DOHH2 (cell line): Measurements from ENCODE around the gene RNF167.
"Not testable (repeated sequence)": the region's sequence is repeated elsewhere in the genome, so short reads cannot be mapped to it uniquely, and the experiment has no call there.

Source experiments
- H3F3A ChIP-seq: fragments of 200-600 bp; sonication (generic), shearing (Covaris generic); 2 replicates; pipeline ENCODE4 v1.6.0; 2016; ENCODE audit warnings: antibody characterized with exemption, mild to moderate bottlenecking; ENCODE audit not compliant: control insufficient read depth, insufficient read depth
- H3K27ac ChIP-seq: fragments of 200-600 bp; sonication (generic); 2 replicates; pipeline ENCODE4 v1.5.1; 2014; ENCODE audit warnings: low read depth, mild to moderate bottlenecking, low read length, moderate library complexity
- H3K27me3 ChIP-seq: fragments of 200-600 bp; sonication (generic); 2 replicates; pipeline ENCODE4 v1.6.1; 2014; ENCODE audit warnings: mild to moderate bottlenecking, low read length, mixed read lengths; ENCODE audit not compliant: control insufficient read depth
- H3K36me3 ChIP-seq: fragments of 200-600 bp; sonication (generic); 2 replicates; pipeline ENCODE4 v1.6.1; 2014; ENCODE audit warnings: mild to moderate bottlenecking, low read length, moderate library complexity, mixed read lengths; ENCODE audit not compliant: control insufficient read depth
- H3K4me1 ChIP-seq: fragments of 200-600 bp; sonication (generic); 2 replicates; pipeline ENCODE4 v1.6.1; 2014; ENCODE audit warnings: mild to moderate bottlenecking, low read length, mixed read lengths; ENCODE audit not compliant: control insufficient read depth
- H3K4me2 ChIP-seq: fragments of 200-600 bp; sonication (generic); 2 replicates; pipeline ENCODE4 v1.6.0; 2014; ENCODE audit warnings: mild to moderate bottlenecking, low read length, moderate library complexity
- H3K4me3 ChIP-seq: fragments of 200-600 bp; sonication (generic); 2 replicates; pipeline ENCODE4 v1.5.1; 2014; ENCODE audit warnings: mild to moderate bottlenecking, low read length, mixed read lengths
- H3K79me2 ChIP-seq: fragments of 200-600 bp; sonication (generic); 2 replicates; pipeline ENCODE4 v1.6.1; 2014; ENCODE audit warnings: mild to moderate bottlenecking, low read length, mixed read lengths; ENCODE audit not compliant: control insufficient read depth
- H3K9me2 ChIP-seq: fragments of 200-600 bp; sonication (generic); replicated peaks from 2 replicates; pipeline ENCODE4 v1.6.1; 2014; ENCODE audit warnings: mild to moderate bottlenecking, low read length, mixed read lengths; ENCODE audit not compliant: control insufficient read depth
- H3K9me3 ChIP-seq: fragments of 200-600 bp; sonication (generic); 2 replicates; pipeline ENCODE4 v1.6.1; 2014; ENCODE audit warnings: antibody characterized with exemption, low read length, mixed read lengths; ENCODE audit not compliant: control insufficient read depth, insufficient read depth
- H4K20me1 ChIP-seq: fragments of 200-600 bp; sonication (generic); 2 replicates; pipeline ENCODE4 v1.6.0; 2014; ENCODE audit warnings: low read depth, mild to moderate bottlenecking, antibody characterized with exemption, low read length, moderate library complexity; ENCODE audit not compliant: control insufficient read depth, insufficient read depth
- EZH2phosphoT487 ChIP-seq: fragments of 200-600 bp; sonication (generic); IDR thresholded peaks from 2 replicates; pipeline ENCODE4 v1.6.1; 2017; ENCODE audit warnings: borderline replicate concordance, mild to moderate bottlenecking, antibody characterized with exemption, low read length, moderate library complexity, mixed read lengths
- TF ChIP-seq, protein P1 (sequence below): fragments of 200-600 bp; sonication (generic); IDR thresholded peaks from one replicate; pipeline ENCODE4 v1.5.1; 2014; ENCODE audit warnings: antibody characterized with exemption, mild to moderate bottlenecking, low read depth, low read length; ENCODE audit not compliant: poor library complexity, severe bottlenecking

The RNF167 gene

DNA sequence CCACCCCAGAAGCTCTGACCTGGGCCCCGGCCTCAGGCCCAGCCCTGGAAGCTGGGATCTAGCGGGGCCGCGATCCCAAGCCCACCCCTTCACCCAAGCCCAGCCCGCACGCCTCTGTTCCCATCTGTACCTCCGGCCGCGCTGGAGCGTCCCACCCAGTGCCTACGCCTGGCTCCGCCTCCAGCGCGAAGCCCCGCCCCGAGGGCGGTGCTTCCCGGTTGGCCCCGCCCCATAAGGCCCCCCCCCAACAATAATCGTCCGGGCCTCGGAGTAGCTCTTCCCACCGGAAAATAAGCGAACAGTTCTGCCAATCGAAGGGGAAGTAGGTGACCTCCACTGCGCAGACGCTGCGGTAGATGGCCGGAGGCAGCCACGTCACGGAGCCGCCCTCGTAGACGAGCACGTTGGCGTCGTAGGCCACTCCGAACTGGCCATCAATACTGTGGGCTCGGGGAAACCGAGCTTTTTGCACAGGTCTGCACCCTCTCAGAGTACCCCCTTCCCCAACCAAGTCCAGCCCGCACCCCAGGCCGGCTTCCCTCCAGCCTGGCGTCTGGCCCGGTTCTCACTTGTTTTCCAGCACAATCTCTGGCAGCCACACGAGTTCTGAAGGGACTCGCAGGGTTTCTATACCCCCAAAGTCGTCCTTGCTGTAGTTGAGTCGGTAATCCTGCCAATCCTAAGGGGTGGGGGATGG, 38.3 kb upstream of the RNF167 start:
- peaks cover 23% of the 10 kb centered on the region for H3K27me3 ChIP-seq
- no peaks in the 10 kb centered on the region; the same call in 1 of the 2 replicates for H4K20me1 ChIP-seq
- H3K9me3 ChIP-seq: no peaks in the 10 kb centered on the region
- no peak overlapping the region for H3K4me3 ChIP-seq
- TF ChIP-seq, protein P1, sequence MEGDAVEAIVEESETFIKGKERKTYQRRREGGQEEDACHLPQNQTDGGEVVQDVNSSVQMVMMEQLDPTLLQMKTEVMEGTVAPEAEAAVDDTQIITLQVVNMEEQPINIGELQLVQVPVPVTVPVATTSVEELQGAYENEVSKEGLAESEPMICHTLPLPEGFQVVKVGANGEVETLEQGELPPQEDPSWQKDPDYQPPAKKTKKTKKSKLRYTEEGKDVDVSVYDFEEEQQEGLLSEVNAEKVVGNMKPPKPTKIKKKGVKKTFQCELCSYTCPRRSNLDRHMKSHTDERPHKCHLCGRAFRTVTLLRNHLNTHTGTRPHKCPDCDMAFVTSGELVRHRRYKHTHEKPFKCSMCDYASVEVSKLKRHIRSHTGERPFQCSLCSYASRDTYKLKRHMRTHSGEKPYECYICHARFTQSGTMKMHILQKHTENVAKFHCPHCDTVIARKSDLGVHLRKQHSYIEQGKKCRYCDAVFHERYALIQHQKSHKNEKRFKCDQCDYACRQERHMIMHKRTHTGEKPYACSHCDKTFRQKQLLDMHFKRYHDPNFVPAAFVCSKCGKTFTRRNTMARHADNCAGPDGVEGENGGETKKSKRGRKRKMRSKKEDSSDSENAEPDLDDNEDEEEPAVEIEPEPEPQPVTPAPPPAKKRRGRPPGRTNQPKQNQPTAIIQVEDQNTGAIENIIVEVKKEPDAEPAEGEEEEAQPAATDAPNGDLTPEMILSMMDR: no peak
- TF ChIP-seq EZH2phosphoT487: no peak
- H3K4me1 ChIP-seq: peaks cover 32% of the 10 kb centered on the region
- no peaks in the 10 kb centered on the region for H3K9me2 ChIP-seq
- H3K36me3 ChIP-seq: no peaks in the 10 kb centered on the region
- H3F3A ChIP-seq: no peaks in the 10 kb centered on the region
- peak overlapping the region; percentile 62; the same call in 1 of the 2 replicates for H3K4me2 ChIP-seq
- no peaks in the 10 kb centered on the region for H3K79me2 ChIP-seq
- H3K27ac ChIP-seq: no peak overlapping the region

DNA sequence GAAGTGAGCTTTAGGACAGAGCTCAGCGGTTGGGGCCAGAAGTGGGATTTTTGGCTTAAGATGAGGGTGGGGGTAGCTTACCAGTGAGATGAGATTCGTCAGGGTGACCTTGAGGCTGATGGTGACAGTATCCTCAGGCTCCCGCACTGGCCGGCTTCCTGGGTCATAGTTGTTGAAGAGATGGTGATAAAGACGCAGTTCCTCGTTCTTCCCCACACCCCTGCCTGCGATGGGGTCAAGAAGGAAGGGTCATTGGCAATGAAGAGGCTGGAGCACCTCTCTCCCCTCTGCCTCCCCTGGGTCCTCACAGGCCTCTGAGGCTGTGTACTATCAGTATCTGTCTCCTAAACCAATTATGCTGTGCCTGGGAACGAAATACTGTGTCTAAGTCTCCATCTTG, 37.5 kb upstream of the RNF167 start:
- H3K4me1 ChIP-seq: peaks cover 32% of the 10 kb centered on the region
- H3K27ac ChIP-seq: no peak overlapping the region
- H3K4me2 ChIP-seq: no peak overlapping the region
- no peaks in the 10 kb centered on the region for H3K36me3 ChIP-seq
- H3K79me2 ChIP-seq: no peaks in the 10 kb centered on the region
- no peak for TF ChIP-seq EZH2phosphoT487
- TF ChIP-seq, protein P1: no peak
- H3K9me3 ChIP-seq: no peaks in the 10 kb centered on the region
- no peaks in the 10 kb centered on the region for H3K9me2 ChIP-seq
- H3K4me3 ChIP-seq: no peak overlapping the region
- peaks cover 23% of the 10 kb centered on the region for H3K27me3 ChIP-seq
- H3F3A ChIP-seq: no peaks in the 10 kb centered on the region
- no peaks in the 10 kb centered on the region; the same call in 1 of the 2 replicates for H4K20me1 ChIP-seq

DNA sequence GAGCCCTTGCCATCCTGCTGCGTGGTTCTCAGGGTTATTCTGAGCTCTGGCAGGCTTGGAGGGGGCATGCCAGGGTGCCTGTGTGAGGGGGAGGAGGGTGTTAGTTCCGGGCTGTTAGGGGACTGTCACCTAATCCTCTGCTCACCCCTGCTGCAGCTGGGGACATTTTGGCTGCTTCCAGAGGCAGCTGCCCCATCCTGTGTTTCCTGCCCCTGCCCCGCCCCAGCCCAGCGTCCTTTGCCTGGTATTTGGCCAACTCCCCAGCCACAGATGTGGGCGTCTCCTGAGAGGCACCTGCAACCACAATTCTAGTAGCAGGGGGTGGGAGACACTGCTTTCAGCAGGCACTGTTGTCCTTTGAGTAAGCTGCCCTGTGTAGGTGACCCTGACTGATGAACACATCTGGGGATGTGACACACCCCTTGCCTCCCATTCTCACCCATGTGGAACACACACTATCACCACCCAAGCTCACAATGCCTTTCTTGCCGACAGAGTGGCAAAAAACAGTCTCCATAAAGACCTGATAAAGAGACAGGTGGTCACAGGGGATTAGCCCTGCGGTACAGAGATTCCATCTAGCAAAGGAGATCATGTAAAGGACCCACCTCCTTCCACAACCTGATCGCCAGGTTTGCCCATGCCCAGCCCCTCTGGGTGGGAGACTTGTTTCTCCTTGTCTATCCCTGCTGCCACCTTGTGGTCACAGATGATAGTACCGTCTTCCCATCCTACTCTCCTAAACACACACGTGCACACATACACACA, 36.8 kb upstream of the RNF167 start, which contains the start of gene CHRNE:
CHRNE (minus strand) TSS at position 48 of the 768 bp plus-strand sequence; CDS start at position 13, 35 bp downstream.
- H3K4me3 ChIP-seq: peak within 1 kb of the TSS; percentile 34; the same call in 1 of the 2 replicates
- no peak within 1 kb of the TSS for H3K27ac ChIP-seq
- peaks cover 23% of the 10 kb centered on the region for H3K27me3 ChIP-seq
- H3K79me2 ChIP-seq: no peaks in the 10 kb centered on the region
- TF ChIP-seq, protein P1: peak; percentile 81
- TF ChIP-seq EZH2phosphoT487: no peak
- H3K9me3 ChIP-seq: no peaks in the 10 kb centered on the region
- peaks cover 32% of the 10 kb centered on the region for H3K4me1 ChIP-seq
- H3F3A ChIP-seq: no peaks in the 10 kb centered on the region
- no peaks in the 10 kb centered on the region; the same call in 1 of the 2 replicates for H4K20me1 ChIP-seq
- H3K4me2 ChIP-seq: peak within 1 kb of the TSS; percentile 52
- no peaks in the 10 kb centered on the region for H3K36me3 ChIP-seq
- no peaks in the 10 kb centered on the region for H3K9me2 ChIP-seq

DNA sequence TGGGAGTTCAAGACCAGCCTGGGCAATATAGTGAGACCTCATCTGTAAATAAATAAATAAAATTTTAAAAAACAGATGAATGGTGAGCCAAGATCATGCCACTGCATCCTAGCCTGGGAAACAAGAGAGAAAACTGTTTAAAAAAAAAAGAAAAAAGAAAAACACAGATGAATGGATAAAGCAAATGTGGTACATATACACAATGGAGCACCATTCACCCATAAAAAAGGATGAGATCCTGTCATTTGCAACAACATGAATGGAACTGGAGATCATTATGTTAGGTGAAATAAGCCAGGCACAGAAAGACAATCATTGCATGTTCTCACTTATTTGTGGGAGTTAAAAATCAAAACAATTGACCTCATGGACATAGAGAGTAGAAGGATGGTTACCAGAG, 33.4 kb upstream of the RNF167 start:
- H3K36me3 ChIP-seq, H3K27me3 ChIP-seq, H3K4me2 ChIP-seq, H3K9me2 ChIP-seq, H3K27ac ChIP-seq, H3K9me3 ChIP-seq, H3K4me3 ChIP-seq, H3F3A ChIP-seq, H4K20me1 ChIP-seq, H3K79me2 ChIP-seq: not testable (repeated sequence)
- H3K4me1 ChIP-seq: peaks cover 23% of the 10 kb centered on the region
